ENCODE data around the gene OAS3.
"Not testable (repeated sequence)": the region's sequence is repeated elsewhere in the genome, so short reads cannot be mapped to it uniquely, and the experiment has no call there.

Gene OAS3

DNA sequence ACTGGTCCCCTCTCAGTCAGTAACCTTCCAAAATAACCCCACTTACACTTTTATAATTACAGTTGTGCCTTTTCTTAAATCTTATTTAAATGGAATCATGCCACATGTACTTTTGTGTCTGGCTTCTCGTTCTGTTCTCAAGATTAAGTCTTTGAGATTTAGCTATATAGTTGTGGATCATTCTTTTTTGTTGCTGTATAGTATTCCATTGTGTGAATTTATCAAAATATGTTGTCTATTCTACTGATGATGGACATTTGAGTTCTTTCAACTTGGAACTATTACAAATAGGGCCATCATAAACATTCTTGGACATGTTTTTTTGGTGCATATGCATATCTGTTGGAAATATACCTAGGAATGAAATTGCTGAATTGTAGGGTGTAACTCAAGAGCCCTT lies 9.0 kb downstream of the OAS3 start:
- Histone ChIP-seq H2AFZ (ENCODE audit: low read depth, low read length) (no peak overlapping the region), H4K20me1 (ENCODE audit: insufficient read depth, low read length) (no peaks in the 10 kb centered on the region), H3K4me3 (ENCODE audit: low read depth in 1 of 2, low read length in 2 of 2) (no peak overlapping the region), H3K27ac (ENCODE audit: low read length) (no peak overlapping the region), H3K9me3 (ENCODE audit: insufficient read depth, low read length, severe bottlenecking) (no peaks in the 10 kb centered on the region), H3K79me2 (ENCODE audit: insufficient read depth, low read length) (no peaks in the 10 kb centered on the region), H3K27me3 (ENCODE audit: insufficient read depth, low read length, poor library complexity) (no peaks in the 10 kb centered on the region), H3K4me2 (ENCODE audit: insufficient read depth, low read length) (no peak overlapping the region), H3K9ac (ENCODE audit: low read depth, low read length) (no peak overlapping the region), H3K4me1 (ENCODE audit: insufficient read depth, low read length) (no peaks in the 10 kb centered on the region), H3K36me3 (ENCODE audit: insufficient read depth, low read length) (peaks cover 48% of the 10 kb centered on the region)
- TF ChIP-seq EZH2 (IDR thresholded peaks at IDR 0.05; ENCODE audit: borderline replicate concordance, low read depth, low read length, severe bottlenecking), result no peak
- TF ChIP-seq, protein P1, sequence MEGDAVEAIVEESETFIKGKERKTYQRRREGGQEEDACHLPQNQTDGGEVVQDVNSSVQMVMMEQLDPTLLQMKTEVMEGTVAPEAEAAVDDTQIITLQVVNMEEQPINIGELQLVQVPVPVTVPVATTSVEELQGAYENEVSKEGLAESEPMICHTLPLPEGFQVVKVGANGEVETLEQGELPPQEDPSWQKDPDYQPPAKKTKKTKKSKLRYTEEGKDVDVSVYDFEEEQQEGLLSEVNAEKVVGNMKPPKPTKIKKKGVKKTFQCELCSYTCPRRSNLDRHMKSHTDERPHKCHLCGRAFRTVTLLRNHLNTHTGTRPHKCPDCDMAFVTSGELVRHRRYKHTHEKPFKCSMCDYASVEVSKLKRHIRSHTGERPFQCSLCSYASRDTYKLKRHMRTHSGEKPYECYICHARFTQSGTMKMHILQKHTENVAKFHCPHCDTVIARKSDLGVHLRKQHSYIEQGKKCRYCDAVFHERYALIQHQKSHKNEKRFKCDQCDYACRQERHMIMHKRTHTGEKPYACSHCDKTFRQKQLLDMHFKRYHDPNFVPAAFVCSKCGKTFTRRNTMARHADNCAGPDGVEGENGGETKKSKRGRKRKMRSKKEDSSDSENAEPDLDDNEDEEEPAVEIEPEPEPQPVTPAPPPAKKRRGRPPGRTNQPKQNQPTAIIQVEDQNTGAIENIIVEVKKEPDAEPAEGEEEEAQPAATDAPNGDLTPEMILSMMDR (IDR thresholded peaks at IDR 0.05; ENCODE audit: borderline replicate concordance, extremely low read depth, low read length, poor library complexity, severe bottlenecking), result no peak
- no peak for DNase-seq
- ATAC-seq (ENCODE audit: insufficient read depth, low read depth), result no peak

DNA sequence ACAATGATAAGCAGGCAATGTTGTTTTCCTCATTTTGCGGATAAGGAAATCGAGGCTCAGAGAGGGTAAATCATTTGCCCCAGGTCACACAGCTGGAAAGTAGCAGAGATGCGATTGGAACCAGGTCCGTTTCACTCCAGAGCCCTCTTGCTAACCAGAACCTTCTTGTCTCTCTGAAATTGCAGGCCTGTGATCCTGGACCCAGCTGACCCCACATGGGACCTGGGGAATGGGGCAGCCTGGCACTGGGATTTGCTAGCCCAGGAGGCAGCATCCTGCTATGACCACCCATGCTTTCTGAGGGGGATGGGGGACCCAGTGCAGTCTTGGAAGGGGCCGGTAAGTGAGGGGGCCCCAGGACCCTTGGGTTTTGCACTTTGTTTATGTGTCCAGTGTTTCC lies 9.5 kb downstream of the OAS3 start:
- H3K9me3 ChIP-seq (ENCODE audit: insufficient read depth, low read length, severe bottlenecking), result no peaks in the 10 kb centered on the region
- H3K27me3 ChIP-seq (ENCODE audit: insufficient read depth, low read length, poor library complexity), result no peaks in the 10 kb centered on the region
- no peaks in the 10 kb centered on the region for H3K4me1 ChIP-seq (ENCODE audit: insufficient read depth, low read length)
- H4K20me1 ChIP-seq (ENCODE audit: insufficient read depth, low read length), result no peaks in the 10 kb centered on the region
- H3K36me3 ChIP-seq (ENCODE audit: insufficient read depth, low read length), result peaks cover 50% of the 10 kb centered on the region
- no peak for ATAC-seq (ENCODE audit: insufficient read depth, low read depth)
- no peak for TF ChIP-seq EZH2 (IDR thresholded peaks at IDR 0.05; ENCODE audit: borderline replicate concordance, low read depth, low read length, severe bottlenecking)
- TF ChIP-seq, protein P1 (IDR thresholded peaks at IDR 0.05; ENCODE audit: borderline replicate concordance, extremely low read depth, low read length, poor library complexity, severe bottlenecking), result no peak
- H2AFZ ChIP-seq (ENCODE audit: low read depth, low read length), result no peak overlapping the region
- H3K9ac ChIP-seq (ENCODE audit: low read depth, low read length), result no peak overlapping the region
- DNase-seq, result no peak
- H3K27ac ChIP-seq (ENCODE audit: low read length), result no peak overlapping the region
- H3K4me2 ChIP-seq (ENCODE audit: insufficient read depth, low read length), result no peak overlapping the region
- no peak overlapping the region for H3K4me3 ChIP-seq (ENCODE audit: low read depth in 1 of 2, low read length in 2 of 2)
- H3K79me2 ChIP-seq (ENCODE audit: insufficient read depth, low read length), result no peaks in the 10 kb centered on the region

DNA sequence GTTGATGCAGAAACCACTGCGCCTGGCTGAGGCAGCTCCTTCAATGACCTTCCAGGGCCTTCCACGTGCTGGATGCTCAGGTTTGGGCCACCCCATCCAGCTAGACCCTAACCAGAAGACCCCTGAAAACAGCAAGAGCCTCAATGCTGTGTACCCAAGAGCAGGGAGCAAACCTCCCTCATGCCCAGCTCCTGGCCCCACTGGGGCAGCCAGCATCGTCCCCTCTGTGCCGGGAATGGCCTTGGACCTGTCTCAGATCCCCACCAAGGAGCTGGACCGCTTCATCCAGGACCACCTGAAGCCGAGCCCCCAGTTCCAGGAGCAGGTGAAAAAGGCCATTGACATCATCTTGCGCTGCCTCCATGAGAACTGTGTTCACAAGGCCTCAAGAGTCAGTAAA lies 10.5 kb downstream of the OAS3 start:
- Histone ChIP-seq H3K4me1 (ENCODE audit: insufficient read depth, low read length) (no peaks in the 10 kb centered on the region), H3K36me3 (ENCODE audit: insufficient read depth, low read length) (peaks cover 44% of the 10 kb centered on the region), H3K4me3 (ENCODE audit: low read depth in 1 of 2, low read length in 2 of 2) (no peak overlapping the region), H4K20me1 (ENCODE audit: insufficient read depth, low read length) (no peaks in the 10 kb centered on the region), H3K27me3 (ENCODE audit: insufficient read depth, low read length, poor library complexity) (no peaks in the 10 kb centered on the region), H3K9ac (ENCODE audit: low read depth, low read length) (no peak overlapping the region), H3K4me2 (ENCODE audit: insufficient read depth, low read length) (no peak overlapping the region), H2AFZ (ENCODE audit: low read depth, low read length) (no peak overlapping the region), H3K9me3 (ENCODE audit: insufficient read depth, low read length, severe bottlenecking) (no peaks in the 10 kb centered on the region), H3K79me2 (ENCODE audit: insufficient read depth, low read length) (no peaks in the 10 kb centered on the region), H3K27ac (ENCODE audit: low read length) (no peak overlapping the region)
- TF ChIP-seq EZH2 (IDR thresholded peaks at IDR 0.05; ENCODE audit: borderline replicate concordance, low read depth, low read length, severe bottlenecking), result no peak
- TF ChIP-seq, protein P1 (IDR thresholded peaks at IDR 0.05; ENCODE audit: borderline replicate concordance, extremely low read depth, low read length, poor library complexity, severe bottlenecking), result no peak
- ATAC-seq (ENCODE audit: insufficient read depth, low read depth) (no peak), DNase-seq (no peak)

DNA sequence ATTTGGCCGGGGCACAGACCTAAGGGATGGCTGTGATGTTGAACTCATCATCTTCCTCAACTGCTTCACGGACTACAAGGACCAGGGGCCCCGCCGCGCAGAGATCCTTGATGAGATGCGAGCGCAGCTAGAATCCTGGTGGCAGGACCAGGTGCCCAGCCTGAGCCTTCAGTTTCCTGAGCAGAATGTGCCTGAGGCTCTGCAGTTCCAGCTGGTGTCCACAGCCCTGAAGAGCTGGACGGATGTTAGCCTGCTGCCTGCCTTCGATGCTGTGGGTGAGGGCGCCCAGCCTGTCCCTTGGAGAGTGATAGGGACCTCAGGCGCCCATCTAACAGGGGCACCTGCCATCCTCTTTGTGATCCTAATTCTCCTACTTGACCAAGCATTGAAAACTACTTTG lies 12.4 kb downstream of the OAS3 start:
- TF ChIP-seq, protein P1 (IDR thresholded peaks at IDR 0.05; ENCODE audit: borderline replicate concordance, extremely low read depth, low read length, poor library complexity, severe bottlenecking), result no peak
- no peak for TF ChIP-seq EZH2 (IDR thresholded peaks at IDR 0.05; ENCODE audit: borderline replicate concordance, low read depth, low read length, severe bottlenecking)
- H4K20me1 ChIP-seq (ENCODE audit: insufficient read depth, low read length), result no peaks in the 10 kb centered on the region
- H3K27me3 ChIP-seq (ENCODE audit: insufficient read depth, low read length, poor library complexity), result no peaks in the 10 kb centered on the region
- H3K4me1 ChIP-seq (ENCODE audit: insufficient read depth, low read length), result no peaks in the 10 kb centered on the region
- no peaks in the 10 kb centered on the region for H3K79me2 ChIP-seq (ENCODE audit: insufficient read depth, low read length)
- DNase-seq (no peak), ATAC-seq (ENCODE audit: insufficient read depth, low read depth) (no peak)
- no peak overlapping the region for H2AFZ ChIP-seq (ENCODE audit: low read depth, low read length)
- peaks cover 31% of the 10 kb centered on the region for H3K36me3 ChIP-seq (ENCODE audit: insufficient read depth, low read length)
- H3K9me3 ChIP-seq (ENCODE audit: insufficient read depth, low read length, severe bottlenecking), result no peaks in the 10 kb centered on the region
- no peak overlapping the region for H3K27ac ChIP-seq (ENCODE audit: low read length)
- H3K9ac ChIP-seq (ENCODE audit: low read depth, low read length), result no peak overlapping the region
- H3K4me3 ChIP-seq (ENCODE audit: low read depth in 1 of 2, low read length in 2 of 2), result no peak overlapping the region
- H3K4me2 ChIP-seq (ENCODE audit: insufficient read depth, low read length), result no peak overlapping the region

DNA sequence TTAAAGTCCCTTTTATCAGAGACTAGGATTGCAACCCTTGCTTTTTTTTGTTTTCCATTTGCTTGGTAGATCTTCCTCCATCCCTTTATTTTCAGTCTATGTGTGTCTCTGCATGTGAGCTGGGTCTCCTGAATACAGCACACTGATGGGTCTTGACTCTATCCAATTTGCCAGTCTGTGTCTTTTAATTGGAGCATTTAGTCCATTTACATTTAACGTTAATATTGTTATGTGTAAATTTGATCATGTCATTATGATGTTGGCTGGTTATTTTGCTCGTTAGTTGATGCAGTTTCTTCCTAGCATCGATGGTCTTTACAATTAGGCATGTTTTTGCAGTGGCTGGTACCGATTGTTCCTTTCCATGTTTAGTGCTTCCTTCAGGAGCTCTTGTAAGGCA lies 18.9 kb downstream of the OAS3 start:
- H3K9ac ChIP-seq (ENCODE audit: low read depth, low read length); H3K4me3 ChIP-seq (ENCODE audit: low read depth in 1 of 2, low read length in 2 of 2); H3K27ac ChIP-seq (ENCODE audit: low read length); DNase-seq; H3K4me1 ChIP-seq (ENCODE audit: insufficient read depth, low read length); H3K27me3 ChIP-seq (ENCODE audit: insufficient read depth, low read length, poor library complexity); ATAC-seq (ENCODE audit: insufficient read depth, low read depth); H4K20me1 ChIP-seq (ENCODE audit: insufficient read depth, low read length); H2AFZ ChIP-seq (ENCODE audit: low read depth, low read length); H3K4me2 ChIP-seq (ENCODE audit: insufficient read depth, low read length); H3K9me3 ChIP-seq (ENCODE audit: insufficient read depth, low read length, severe bottlenecking); H3K79me2 ChIP-seq (ENCODE audit: insufficient read depth, low read length): not testable (repeated sequence)
- peaks cover 31% of the 10 kb centered on the region for H3K36me3 ChIP-seq (ENCODE audit: insufficient read depth, low read length)

Data from DND-41 (cell line).